Endothelial cell of umbilical vein (primary cell): ENCODE measurements around the gene AP2A2. TPM values are rescaled to one million over a fixed set of nuclear protein-coding genes. Genes with fewer than 3 reads are reported as not detected.

Source experiments
- BruUV-seq: library from RNA; stranded (reverse); fragments of 400-500 nt; replicated peaks from 2 replicates; lab custom pipeline; 2021; lab: Mats Ljungman, UMichigan
- CTCF ChIA-PET: fragments of 300-600, 350-600 bp; sonication (Branson Sonifier 250); formaldehyde crosslinking; loops from one replicate; lab custom pipeline; 2021; ENCODE audit warnings: antibody characterized with exemption, inconsistent platforms; lab: Charles Lee
- POLR2A ChIA-PET: fragments of 300-600, 350-600 bp; sonication (Branson Sonifier 250); formaldehyde crosslinking; loops from one replicate; lab custom pipeline; 2021; ENCODE audit warnings: antibody characterized with exemption, inconsistent platforms; lab: Charles Lee
- DNase-seq: peaks from one replicate; pipeline ENCODE4 v3.0.0-alpha.2; 2011; ENCODE audit warnings: low read depth, low spot score
- FAIRE-seq: peaks from 2 replicates; lab custom pipeline; 2011; peaks lifted over from hg19 to GRCh38; lab: Jason Lieb, UNC
- H2AFZ ChIP-seq: 2 replicates; pipeline ENCODE4 v1.6.0; 2012; ENCODE audit warnings: low read depth, low read length, control low read depth, inconsistent platforms
- H3K27ac ChIP-seq: 2 replicates; pipeline ENCODE4 v1.5.1; 2011; ENCODE audit warnings: low read depth, mild to moderate bottlenecking, control low read depth, low read length, moderate library complexity; ENCODE audit not compliant: insufficient read depth
- H3K27me3 ChIP-seq, 2 experiments: 2 replicates each; pipeline versions ENCODE4 v1.6.0 to v1.6.1; 2011; ENCODE audit warnings: low read length in 2 of 2, mixed read lengths in 1 of 2; ENCODE audit not compliant: control insufficient read depth in 2 of 2, insufficient read depth in 2 of 2
- H3K36me3 ChIP-seq, 2 experiments: 2 replicates in 1 of 2; 3 replicates in 1 of 2; pipeline ENCODE4 v1.5.1; 2011; ENCODE audit warnings: low read length in 2 of 2, mild to moderate bottlenecking in 1 of 2, moderate library complexity in 1 of 2; ENCODE audit not compliant: control insufficient read depth in 2 of 2, insufficient read depth in 2 of 2; ENCODE audit errors: extremely low read depth in 1 of 2
- H3K4me1 ChIP-seq: 3 replicates; pipeline ENCODE4 v1.5.1; 2011; ENCODE audit warnings: mild to moderate bottlenecking, low read length; ENCODE audit not compliant: control insufficient read depth, insufficient read depth; ENCODE audit errors: extremely low read depth
- H3K4me2 ChIP-seq: 2 replicates; pipeline ENCODE4 v1.6.1; 2011; ENCODE audit warnings: low read length, control low read depth, mixed read lengths; ENCODE audit not compliant: insufficient read depth
- H3K4me3 ChIP-seq, 3 experiments: fragments of 200-600 bp in 1 of 3; sonication (generic), shearing (Covaris generic) in 1 of 3; replicated peaks in 1 of 3; 2 replicates each; pipeline ENCODE4 v1.5.1; 2011 to 2016; ENCODE audit warnings: control low read depth in 3 of 3, low read length in 3 of 3, mild to moderate bottlenecking in 2 of 3, inconsistent platforms in 1 of 3, low read depth in 1 of 3, moderate library complexity in 1 of 3; ENCODE audit not compliant: insufficient read depth in 1 of 3
- H3K79me2 ChIP-seq: 2 replicates; pipeline ENCODE4 v1.6.0; 2012; ENCODE audit warnings: low read length, inconsistent platforms; ENCODE audit not compliant: control insufficient read depth, insufficient read depth
- H3K9ac ChIP-seq: replicated peaks from 2 replicates; pipeline ENCODE3; 2011; ENCODE audit warnings: low read length, control low read depth; ENCODE audit not compliant: insufficient read depth; ENCODE audit errors: extremely low read depth
- H3K9me1 ChIP-seq: replicated peaks from 3 replicates; pipeline ENCODE4 v1.6.0; 2011; ENCODE audit warnings: mild to moderate bottlenecking, low read length; ENCODE audit not compliant: control insufficient read depth, insufficient read depth; ENCODE audit errors: extremely low read depth
- H3K9me3 ChIP-seq: replicated peaks from 2 replicates; pipeline ENCODE4 v1.5.1; 2012; ENCODE audit warnings: low read length, inconsistent platforms; ENCODE audit not compliant: control insufficient read depth, insufficient read depth
- H4K20me1 ChIP-seq: replicated peaks from 2 replicates; pipeline ENCODE3; 2011; ENCODE audit warnings: mild to moderate bottlenecking, low read length; ENCODE audit not compliant: control insufficient read depth, insufficient read depth; ENCODE audit errors: extremely low read depth
- EZH2 ChIP-seq: IDR thresholded peaks from 2 replicates; pipeline ENCODE4 v1.6.1; 2012; ENCODE audit warnings: borderline replicate concordance, low read depth, mild to moderate bottlenecking, moderate library complexity, low read length, inconsistent platforms; ENCODE audit not compliant: severe bottlenecking
- FOS ChIP-seq: IDR thresholded peaks from 2 replicates; pipeline ENCODE4 v1.6.1; 2011; ENCODE audit warnings: mild to moderate bottlenecking, low read length, moderate library complexity, borderline replicate concordance; ENCODE audit not compliant: insufficient read depth
- GATA2 ChIP-seq: IDR thresholded peaks from 2 replicates; pipeline ENCODE4 v1.7.0; 2011; ENCODE audit warnings: low read depth, mild to moderate bottlenecking, moderate library complexity, mixed read lengths, low read length; ENCODE audit not compliant: insufficient read length, insufficient read depth
- JUN ChIP-seq: IDR thresholded peaks from 2 replicates; pipeline ENCODE4 v1.6.1; 2011; ENCODE audit warnings: borderline replicate concordance, low read depth; ENCODE audit not compliant: insufficient read length, insufficient read depth
- MYC ChIP-seq: IDR thresholded peaks from one replicate; pipeline ENCODE4 v1.6.1; 2011; ENCODE audit warnings: mild to moderate bottlenecking, low read depth, low read length
- POLR2A ChIP-seq: IDR thresholded peaks from 2 replicates; pipeline ENCODE4 v1.6.1; 2012; ENCODE audit warnings: low read depth, mild to moderate bottlenecking, control low read depth, low read length
- POLR2AphosphoS5 ChIP-seq: IDR thresholded peaks from 2 replicates; pipeline ENCODE4 v1.6.1; 2012; ENCODE audit warnings: low read depth, mild to moderate bottlenecking, control low read depth, low read length, moderate library complexity; ENCODE audit not compliant: insufficient read depth
- dilution Hi-C: fragments of 300-500 bp; cut with MboI; formaldehyde crosslinking; loops from one replicate; pipeline ENCODE4 v1.15.0; 2019; ENCODE audit warnings: low sequenced_read_pairs; ENCODE audit not compliant: extremely low pct_ligation_motif_present
- intact Hi-C: fragments of 100-400 bp; cut with micrococcal nuclease; formaldehyde crosslinking; loops from one replicate; pipeline ENCODE4 v1.10.0; 2022
- polyA plus RNA-seq, 4 experiments: library from polyadenylated mRNA; depleted of rRNA in 3 of 4; stranded (reverse) in 3 of 4; unstranded in 1 of 4; fragments of >200 nt; gene quantifications; 2 replicates each; pipeline versions ENCODE4 v1.2.1 to v1.2.3, GENCODE V29; 2011 to 2012; ENCODE audit warnings: missing spikeins in 1 of 4
- total RNA-seq: library from RNA; stranded (reverse); gene quantifications from 2 replicates; pipeline ENCODE4 v1.2.3, GENCODE V29; 2021
- TF ChIP-seq, protein P1 (sequence below): IDR thresholded peaks from 2 replicates; pipeline ENCODE4 v1.6.1; 2011; ENCODE audit not compliant: insufficient read depth, insufficient read length
- TF ChIP-seq, protein P2 (sequence below), 2 donors: IDR thresholded peaks; 1 replicate in 1 of 2; 2 replicates in 1 of 2; pipeline ENCODE4 v1.5.1; 2011; ENCODE audit warnings: low read length in 2 of 2, mild to moderate bottlenecking in 2 of 2, moderate library complexity in 2 of 2, control low read depth in 1 of 2, inconsistent platforms in 1 of 2, low read depth in 1 of 2; ENCODE audit not compliant: insufficient read depth in 1 of 2; ENCODE audit errors: extremely low read depth in 1 of 2

AP2A2 gene
- total and polyA plus RNA-seq, 2 donors (not counting 3 experiments of a cell fraction or from before 2014, with no cell fraction given) = 89.5 to 92.6 TPM

GRCh38 chr11:953512-953911 lies 27.8 kb downstream of the AP2A2 start:
- Histone ChIP-seq H3K4me1 (no peaks in the 10 kb centered on the region), H3K27ac (no peak overlapping the region), H2AFZ (no peak overlapping the region), H3K4me2 (no peak overlapping the region), H3K27me3 (no peaks in the 10 kb centered on the region), H3K36me3 (peaks cover 0 to 8% of the 10 kb centered on the region in 2 experiments), H3K9ac (no peak overlapping the region), H3K9me3 (no peaks in the 10 kb centered on the region), H3K4me3 (no peak overlapping the region), H3K79me2 (peaks cover 51% of the 10 kb centered on the region), H4K20me1 (peaks cover 2% of the 10 kb centered on the region), H3K9me1 (no peaks in the 10 kb centered on the region)
- ChIA-PET POLR2A (no interaction called here), CTCF (no interaction called here)
- no TSS peak for BruUV-seq
- dilution Hi-C loops (no loop called here), intact Hi-C loops (no loop called here)
- FAIRE-seq (no peak), DNase-seq (no peak)
- TF ChIP-seq, protein P1, sequence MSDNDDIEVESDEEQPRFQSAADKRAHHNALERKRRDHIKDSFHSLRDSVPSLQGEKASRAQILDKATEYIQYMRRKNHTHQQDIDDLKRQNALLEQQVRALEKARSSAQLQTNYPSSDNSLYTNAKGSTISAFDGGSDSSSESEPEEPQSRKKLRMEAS = no peak
- TF ChIP-seq MYC (no peak), POLR2A (no peak), POLR2AphosphoS5 (no peak), FOS (no peak), EZH2 (no peak), GATA2 (no peak), JUN (no peak)
- TF ChIP-seq, protein P2, sequence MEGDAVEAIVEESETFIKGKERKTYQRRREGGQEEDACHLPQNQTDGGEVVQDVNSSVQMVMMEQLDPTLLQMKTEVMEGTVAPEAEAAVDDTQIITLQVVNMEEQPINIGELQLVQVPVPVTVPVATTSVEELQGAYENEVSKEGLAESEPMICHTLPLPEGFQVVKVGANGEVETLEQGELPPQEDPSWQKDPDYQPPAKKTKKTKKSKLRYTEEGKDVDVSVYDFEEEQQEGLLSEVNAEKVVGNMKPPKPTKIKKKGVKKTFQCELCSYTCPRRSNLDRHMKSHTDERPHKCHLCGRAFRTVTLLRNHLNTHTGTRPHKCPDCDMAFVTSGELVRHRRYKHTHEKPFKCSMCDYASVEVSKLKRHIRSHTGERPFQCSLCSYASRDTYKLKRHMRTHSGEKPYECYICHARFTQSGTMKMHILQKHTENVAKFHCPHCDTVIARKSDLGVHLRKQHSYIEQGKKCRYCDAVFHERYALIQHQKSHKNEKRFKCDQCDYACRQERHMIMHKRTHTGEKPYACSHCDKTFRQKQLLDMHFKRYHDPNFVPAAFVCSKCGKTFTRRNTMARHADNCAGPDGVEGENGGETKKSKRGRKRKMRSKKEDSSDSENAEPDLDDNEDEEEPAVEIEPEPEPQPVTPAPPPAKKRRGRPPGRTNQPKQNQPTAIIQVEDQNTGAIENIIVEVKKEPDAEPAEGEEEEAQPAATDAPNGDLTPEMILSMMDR (IDR thresholded peaks at IDR 0.05; ENCODE audit: extremely low read depth in 1 of 2, insufficient read depth in 1 of 2, low read depth in 1 of 2, low read length in 2 of 2) = no peak
